Adrenal gland (tissue), 12 donors: ENCODE data around the gene HSPA12A. TPM values are rescaled to one million over a fixed set of nuclear protein-coding genes. Genes with fewer than 3 reads are reported as not detected.

ENCODE experiments used
- DNase-seq, 7 donors: peaks; one replicate each; pipeline ENCODE4 v3.0.0-alpha.2; 2019 to 2020
- H3K27ac ChIP-seq, 5 donors: fragments of 200-600 bp; sonication (generic) in 4 of 5; 1 replicate in 3 of 5; 2 replicates in 2 of 5; pipeline versions ENCODE4 v1.5.1 to v1.8.0; 2016 to 2020; ENCODE audit warnings: mild to moderate bottlenecking in 1 of 5
- H3K27me3 ChIP-seq: fragments of 200-600 bp; 2 replicates; pipeline ENCODE4 v1.8.0; 2021
- H3K36me3 ChIP-seq, 2 donors: fragments of 200-600 bp; replicated peaks in 1 of 2; 1 replicate in 1 of 2; 2 replicates in 1 of 2; pipeline versions ENCODE4 v1.5.1 to v1.8.0; 2018 to 2022
- H3K4me1 ChIP-seq, 2 donors: fragments of 200-600 bp; replicated peaks in 1 of 2; 1 replicate in 1 of 2; 2 replicates in 1 of 2; pipeline versions ENCODE4 v1.5.1 to v1.8.0; 2018 to 2021
- H3K4me3 ChIP-seq, 4 donors: fragments of 200-600 bp; sonication (generic) in 3 of 4; one replicate each; pipeline ENCODE4 v1.5.1; 2016 to 2018
- H3K9me3 ChIP-seq, 3 donors: fragments of 200-600 bp; sonication (generic) in 1 of 3; replicated peaks in 1 of 3; 1 replicate in 2 of 3; 2 replicates in 1 of 3; pipeline versions ENCODE4 v1.5.1 to v1.8.0; 2016 to 2021
- CTCF ChIP-seq, 6 experiments: fragments of 450-650 bp in 4 of 6; fragments of 200-600 bp in 2 of 6; sonication (generic) in 1 of 6; IDR thresholded peaks; 1 replicate in 5 of 6; 2 replicates in 1 of 6; pipeline versions ENCODE4 v1.5.1 to v1.8.0; 2016 to 2021; ENCODE audit warnings: antibody characterized with exemption in 6 of 6, mild to moderate bottlenecking in 2 of 6, moderate library complexity in 1 of 6
- POLR2A ChIP-seq, 2 donors: fragments of 450-650 bp; IDR thresholded peaks; one replicate each; pipeline ENCODE4 v1.6.1; 2017; ENCODE audit warnings: antibody characterized with exemption in 2 of 2, mild to moderate bottlenecking in 2 of 2, moderate library complexity in 1 of 2
- WGBS, 4 donors: extraction: QIAGEN DNeasy Blood & Tissue Kit in 2 of 4; methylation state at CpG; one replicate each; pipeline versions ENCODE4 v1.1.5 to v1.1.7; 2013 to 2017; 5-methylcytosine and 5-hydroxymethylcytosine counted together
- intact Hi-C, 2 donors: fragments of 100-400 bp; cut with DNase I; formaldehyde crosslinking; loops; one replicate each; pipeline versions ENCODE4 v1.14.1 to v1.15.0; 2022 to 2023
- polyA plus RNA-seq, 3 donors: library from polyadenylated mRNA; stranded (reverse); fragments of 200-250 nt in 2 of 3; fragments of 350-450 nt in 1 of 3; fragmentation: Illumina TruSeq in 1 of 3; extraction: RNeasy Lipid Tissue Mini Kit (QIAGEN cat#74804) in 1 of 3; gene quantifications; one replicate each; pipeline ENCODE4 v1.2.3, GENCODE V29; 2013 to 2014
- total RNA-seq, 9 donors: library from RNA; depleted of rRNA in 4 of 9; stranded (reverse); fragments of >200 nt in 4 of 9; fragments of 120-200 nt in 1 of 9; fragmentation: NEBNext Ultra II Directional in 1 of 9; extraction: Animal tissue kit (Norgen Biotek cat#: 25700) in 1 of 9; gene quantifications; one replicate each; pipeline versions ENCODE4 v1.1.0 to v1.2.4, GENCODE V29; 2013 to 2023
- donor health status: healthy with polysubstance abuse.
- donor health status: Bipolar disorder and iron deficiency.
- donor health status: DM: yes; HTN: yes; CAD: no.
- donor health status: DM: no; HTN: no; CAD: no.
- donor health status: DM: no; HTN: no; CAD: no.
- donor health status: DM: yes; HTN: yes; CAD: no.

Gene HSPA12A
- total and polyA plus RNA-seq, 12 donors: 20.1 to 61.3 (median 46.3) TPM

- no peaks in the 10 kb centered on the region for H3K27me3 ChIP-seq
- H3K36me3 ChIP-seq: no peaks in the 10 kb centered on the region
- intact Hi-C loops: no loop called here
- peak in 5 of 7 donors; percentile 47 to 74 (median 57) for DNase-seq
- no peaks in the 10 kb centered on the region for H3K9me3 ChIP-seq
- WGBS, 4 donors: 51 to 80% (median 55%) methylated on average over 1 of the region's 1 CpG
- peaks cover 19 to 27% of the 10 kb centered on the region in 2 donors for H3K4me1 ChIP-seq
- peak overlapping the region in 1 of 5 donors; percentile 21 for H3K27ac ChIP-seq
- no peak overlapping the region for H3K4me3 ChIP-seq
- no peak for TF ChIP-seq POLR2A (IDR thresholded peaks at IDR 0.05)
- no peak for TF ChIP-seq CTCF (IDR thresholded peaks at IDR 0.05)
Observed at GRCh38 chr10:116748041-116748440, 5.7 kb upstream of the HSPA12A start.

- DNase-seq: no peak
Observed at GRCh38 chr10:116747325-116747724, 5.0 kb upstream of the HSPA12A start.

GRCh38 chr10:116744885-116745284 lies 2.5 kb upstream of the HSPA12A start:
- intact Hi-C loops: no loop called here
- Histone ChIP-seq H3K9me3 (no peaks in the 10 kb centered on the region), H3K27me3 (no peaks in the 10 kb centered on the region), H3K4me3 (no peak overlapping the region), H3K36me3 (no peaks in the 10 kb centered on the region), H3K27ac (no peak overlapping the region), H3K4me1 (peaks cover 10 to 18% of the 10 kb centered on the region in 2 donors)
- TF ChIP-seq CTCF (IDR thresholded peaks at IDR 0.05) (no peak), POLR2A (IDR thresholded peaks at IDR 0.05) (no peak)
- DNase-seq: no peak
- WGBS, 4 donors: 88 to 94% (median 90%) methylated on average over 6 of the region's 6 CpGs

More at GRCh38 chr10:116747325-116747724, 5.0 kb upstream of the HSPA12A start:
- H3K27me3 ChIP-seq: no peaks in the 10 kb centered on the region
- TF ChIP-seq POLR2A (IDR thresholded peaks at IDR 0.05): no peak
- TF ChIP-seq CTCF (IDR thresholded peaks at IDR 0.05): no peak
- intact Hi-C loops: no loop called here
- no peak overlapping the region for H3K4me3 ChIP-seq
- H3K36me3 ChIP-seq: no peaks in the 10 kb centered on the region
- 69 to 84% (median 78%) methylated on average over 7 of the region's 7 CpGs for WGBS, 4 donors
- no peaks in the 10 kb centered on the region for H3K9me3 ChIP-seq
- H3K4me1 ChIP-seq: peaks cover 12 to 21% of the 10 kb centered on the region in 2 donors
- H3K27ac ChIP-seq: peak overlapping the region in 2 of 5 donors; percentile 19 to 27

GRCh38 chr10:116744163-116744753 lies 1.9 kb upstream of the HSPA12A start:
- H3K4me3 ChIP-seq: no peak overlapping the region
- H3K4me1 ChIP-seq: peaks cover 10 to 18% of the 10 kb centered on the region in 2 donors
- intact Hi-C loops: no loop called here
- no peaks in the 10 kb centered on the region for H3K9me3 ChIP-seq
- WGBS, 4 donors: 87 to 94% (median 92%) methylated on average over 7 to 12 of the region's 12 CpGs
- TF ChIP-seq POLR2A (IDR thresholded peaks at IDR 0.05): no peak
- no peak for TF ChIP-seq CTCF (IDR thresholded peaks at IDR 0.05)
- no peak overlapping the region for H3K27ac ChIP-seq
- no peak for DNase-seq
- H3K36me3 ChIP-seq: no peaks in the 10 kb centered on the region
- no peaks in the 10 kb centered on the region for H3K27me3 ChIP-seq
